Prostate gland (tissue), 2 donors: ENCODE data around the gene YARS2. TPM values are rescaled to one million over a fixed set of nuclear protein-coding genes. Genes with fewer than 3 reads are reported as not detected.
"Not testable (repeated sequence)": the region's sequence is repeated elsewhere in the genome, so short reads cannot be mapped to it uniquely, and the experiment has no call there.

Source experiments
- DNase-seq: peaks from one replicate; pipeline ENCODE4 v3.0.0-alpha.2; 2019; ENCODE audit warnings: low spot score
- H3K27ac ChIP-seq, 2 donors: fragments of 200-600 bp; sonication (generic); 2 replicates each; pipeline ENCODE4 v1.5.1; 2017 to 2019
- H3K27me3 ChIP-seq: fragments of 200-600 bp; sonication (generic); replicated peaks from 2 replicates; pipeline ENCODE4 v1.5.1; 2019; ENCODE audit not compliant: insufficient read depth
- H3K36me3 ChIP-seq, 2 donors: fragments of 200-600 bp; sonication (generic); 1 replicate in 1 of 2; 2 replicates in 1 of 2; pipeline versions ENCODE4 v1.5.1 to v1.8.1; 2017 to 2019
- H3K4me1 ChIP-seq: fragments of 200-600 bp; sonication (generic); replicated peaks from 2 replicates; pipeline ENCODE4 v1.5.1; 2019
- H3K4me3 ChIP-seq, 2 donors: fragments of 200-600 bp; sonication (generic); 2 replicates each; pipeline ENCODE4 v1.5.1; 2017 to 2019
- H3K9me3 ChIP-seq: fragments of 200-600 bp; sonication (generic); 2 replicates; pipeline ENCODE4 v1.5.1; 2017
- POLR2A ChIP-seq: fragments of 450-650 bp; IDR thresholded peaks from one replicate; pipeline ENCODE4 v1.6.1; 2016; ENCODE audit warnings: antibody characterized with exemption, mild to moderate bottlenecking
- POLR2AphosphoS5 ChIP-seq: sonication (generic); formaldehyde crosslinking; IDR thresholded peaks from one replicate; pipeline ENCODE4 v1.6.1; 2017; ENCODE audit warnings: antibody characterized with exemption
- WGBS: methylation state at CpG from one replicate; pipeline ENCODE4 v1.1.5; 2018; 5-methylcytosine and 5-hydroxymethylcytosine counted together
- intact Hi-C: fragments of 100-400 bp; cut with DNase I; formaldehyde crosslinking; loops from one replicate; pipeline ENCODE4 v1.14.2; 2022
- total RNA-seq, 2 donors: library from RNA; depleted of rRNA; stranded (reverse); fragments of >200 nt; gene quantifications; one replicate each; pipeline ENCODE4 v1.1.0, GENCODE V29; 2016
- TF ChIP-seq, protein P1 (sequence below), 4 experiments: fragments of 200-600 bp in 2 of 4; fragments of 450-650 bp in 2 of 4; sonication (generic) in 2 of 4; IDR thresholded peaks; 1 replicate in 3 of 4; 2 replicates in 1 of 4; pipeline ENCODE4 v1.5.1; 2016 to 2019; ENCODE audit warnings: antibody characterized with exemption in 4 of 4, mild to moderate bottlenecking in 2 of 4, moderate library complexity in 2 of 4

The YARS2 gene
- total RNA-seq, 2 donors from 2014 or later = 19.2 to 26.2 TPM

DNA sequence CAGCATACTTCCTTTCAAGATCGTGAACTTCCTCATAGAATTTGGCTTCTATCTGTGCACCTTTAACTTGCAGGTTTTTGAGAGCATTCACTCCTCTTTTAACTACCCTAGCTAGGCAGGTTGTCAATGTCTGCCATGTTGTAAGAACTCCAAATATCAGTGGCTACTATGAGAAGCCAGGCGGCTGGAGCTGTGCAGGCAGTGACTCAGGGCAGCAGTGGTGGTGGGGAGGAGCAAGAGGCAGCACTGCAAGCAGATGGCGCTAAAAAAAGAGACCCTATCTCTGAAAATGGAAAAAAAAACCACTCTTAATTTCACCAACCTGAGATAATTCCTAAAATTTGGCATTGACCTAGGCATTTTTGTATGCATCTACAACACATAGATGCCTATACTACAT is 28.5 kb downstream of the YARS2 start:
- Histone ChIP-seq H3K27ac (no peak overlapping the region), H3K27me3 (no peaks in the 10 kb centered on the region), H3K36me3 (no peaks in the 10 kb centered on the region), H3K9me3 (no peaks in the 10 kb centered on the region), H3K4me1 (no peaks in the 10 kb centered on the region), H3K4me3 (no peak overlapping the region)
- 82% methylated on average over 3 of the region's 3 CpGs for WGBS
- intact Hi-C loops = no loop called here
- no peak for TF ChIP-seq POLR2A
- TF ChIP-seq POLR2AphosphoS5 = no peak
- TF ChIP-seq, protein P1, sequence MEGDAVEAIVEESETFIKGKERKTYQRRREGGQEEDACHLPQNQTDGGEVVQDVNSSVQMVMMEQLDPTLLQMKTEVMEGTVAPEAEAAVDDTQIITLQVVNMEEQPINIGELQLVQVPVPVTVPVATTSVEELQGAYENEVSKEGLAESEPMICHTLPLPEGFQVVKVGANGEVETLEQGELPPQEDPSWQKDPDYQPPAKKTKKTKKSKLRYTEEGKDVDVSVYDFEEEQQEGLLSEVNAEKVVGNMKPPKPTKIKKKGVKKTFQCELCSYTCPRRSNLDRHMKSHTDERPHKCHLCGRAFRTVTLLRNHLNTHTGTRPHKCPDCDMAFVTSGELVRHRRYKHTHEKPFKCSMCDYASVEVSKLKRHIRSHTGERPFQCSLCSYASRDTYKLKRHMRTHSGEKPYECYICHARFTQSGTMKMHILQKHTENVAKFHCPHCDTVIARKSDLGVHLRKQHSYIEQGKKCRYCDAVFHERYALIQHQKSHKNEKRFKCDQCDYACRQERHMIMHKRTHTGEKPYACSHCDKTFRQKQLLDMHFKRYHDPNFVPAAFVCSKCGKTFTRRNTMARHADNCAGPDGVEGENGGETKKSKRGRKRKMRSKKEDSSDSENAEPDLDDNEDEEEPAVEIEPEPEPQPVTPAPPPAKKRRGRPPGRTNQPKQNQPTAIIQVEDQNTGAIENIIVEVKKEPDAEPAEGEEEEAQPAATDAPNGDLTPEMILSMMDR (IDR thresholded peaks at IDR 0.05) = no peak
- DNase-seq = no peak

DNA sequence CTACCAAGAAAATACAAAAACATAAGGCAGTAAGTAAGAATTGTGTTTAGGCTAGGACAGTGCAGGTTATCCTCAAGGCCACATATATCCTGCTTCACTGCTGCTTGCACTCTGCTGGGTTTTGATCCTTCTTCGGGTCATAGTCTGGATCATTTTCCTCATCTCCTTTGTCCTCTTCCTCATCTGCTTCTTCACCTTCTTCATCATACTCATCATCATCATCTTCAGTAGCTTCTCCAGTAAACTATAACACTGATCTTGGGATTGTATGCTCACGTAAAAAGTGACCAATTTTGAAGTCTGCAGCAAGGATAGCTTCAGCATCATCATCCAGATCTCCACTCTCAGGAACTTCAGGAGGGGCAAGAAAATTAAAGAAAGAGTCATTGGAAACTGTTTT is 29.4 kb downstream of the YARS2 start:
- H3K4me1 ChIP-seq = no peaks in the 10 kb centered on the region
- 93% methylated on average over 2 of the region's 2 CpGs for WGBS
- no peak for TF ChIP-seq POLR2A
- no peak for TF ChIP-seq POLR2AphosphoS5
- TF ChIP-seq, protein P1 (IDR thresholded peaks at IDR 0.05) = no peak
- no peaks in the 10 kb centered on the region for H3K36me3 ChIP-seq
- DNase-seq = no peak
- no peaks in the 10 kb centered on the region for H3K9me3 ChIP-seq
- H3K27me3 ChIP-seq = no peaks in the 10 kb centered on the region
- H3K4me3 ChIP-seq = no peak overlapping the region
- intact Hi-C loops = no loop called here
- no peak overlapping the region for H3K27ac ChIP-seq

DNA sequence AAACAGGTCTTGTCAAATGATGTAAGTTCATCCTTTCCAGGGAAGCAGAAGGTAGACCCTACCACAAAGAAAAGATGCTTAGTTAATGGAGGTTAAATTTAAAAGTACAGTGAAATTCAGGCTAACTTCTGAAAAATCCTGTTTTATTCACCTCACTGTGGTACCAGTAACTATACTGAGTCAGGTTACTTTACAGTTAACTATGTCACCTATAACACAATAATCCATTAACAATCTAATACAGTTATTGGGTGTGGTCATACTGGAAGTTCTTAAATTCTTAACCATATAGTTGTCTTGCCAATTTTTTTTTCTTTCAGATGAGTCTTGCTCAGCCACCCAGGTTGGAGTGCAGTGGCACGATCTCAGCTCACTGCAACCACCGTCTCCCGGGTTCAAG is 30.4 kb downstream of the YARS2 start:
- H3K9me3 ChIP-seq, H3K27me3 ChIP-seq, H3K4me3 ChIP-seq, H3K36me3 ChIP-seq, DNase-seq, H3K27ac ChIP-seq, intact Hi-C loops, H3K4me1 ChIP-seq: not testable (repeated sequence)
- 100% methylated on average over 3 of the region's 3 CpGs for WGBS

DNA sequence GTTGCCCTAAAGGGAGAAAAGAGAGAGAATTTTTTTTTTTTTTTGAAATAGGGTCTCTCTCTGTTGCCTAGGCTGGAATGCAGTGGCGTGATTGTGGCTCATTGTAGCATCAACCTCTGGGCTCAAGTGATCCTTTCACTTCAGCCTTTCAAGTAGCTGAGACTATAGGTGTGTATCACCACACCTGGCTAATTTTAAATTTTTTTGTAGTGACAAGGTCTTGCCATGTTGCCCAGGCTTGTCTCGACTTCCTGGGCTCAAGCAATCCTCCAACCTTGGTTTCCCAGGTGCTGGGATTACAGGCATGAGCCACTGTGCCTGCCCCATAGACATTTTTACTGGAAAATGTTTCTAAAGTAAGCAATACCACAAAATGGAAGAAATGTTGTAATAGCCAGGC is 36.8 kb downstream of the YARS2 start:
- no peak for DNase-seq
- 98% methylated on average over 2 of the region's 2 CpGs for WGBS
- no peak overlapping the region for H3K4me3 ChIP-seq
- TF ChIP-seq POLR2AphosphoS5 (no peak), POLR2A (no peak)
- TF ChIP-seq, protein P1 (IDR thresholded peaks at IDR 0.05) = no peak
- H3K27ac ChIP-seq = no peak overlapping the region
- no peaks in the 10 kb centered on the region for H3K27me3 ChIP-seq
- no peaks in the 10 kb centered on the region for H3K4me1 ChIP-seq
- intact Hi-C loops = no loop called here
- no peaks in the 10 kb centered on the region for H3K36me3 ChIP-seq
- H3K9me3 ChIP-seq = no peaks in the 10 kb centered on the region

DNA sequence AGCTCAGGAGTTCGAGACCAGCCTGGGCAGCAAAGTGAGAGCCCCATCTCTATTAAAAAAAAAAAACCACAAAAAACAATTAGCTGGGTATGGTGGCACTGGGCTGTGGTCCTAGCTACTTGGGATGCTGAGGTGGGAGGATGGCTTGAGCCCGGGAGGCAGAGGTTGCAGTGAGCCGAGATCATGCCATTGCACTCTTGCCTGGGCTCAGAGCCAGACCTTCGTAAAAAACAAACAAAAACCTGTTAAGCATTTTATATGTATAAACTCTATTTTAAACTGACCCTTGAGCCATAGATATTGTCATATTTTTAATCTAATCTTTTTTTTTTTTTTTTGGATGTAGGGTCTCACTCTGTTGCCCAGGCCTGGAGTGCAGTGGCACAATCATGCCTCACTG is 40.9 kb downstream of the YARS2 start:
- Histone ChIP-seq H3K36me3 (no peaks in the 10 kb centered on the region), H3K27me3 (no peaks in the 10 kb centered on the region), H3K9me3 (no peaks in the 10 kb centered on the region), H3K4me3 (no peak overlapping the region), H3K27ac (no peak overlapping the region), H3K4me1 (no peaks in the 10 kb centered on the region)
- no peak for DNase-seq
- TF ChIP-seq POLR2A = no peak
- TF ChIP-seq POLR2AphosphoS5 = no peak
- TF ChIP-seq, protein P1 (IDR thresholded peaks at IDR 0.05) = no peak
- WGBS = 61% methylated on average over 4 of the region's 4 CpGs
- intact Hi-C loops = no loop called here
